Neuronal stem cell (in vitro differentiated cells): Measurements from ENCODE around the gene GLB1L3.

Experiments
- DNase-seq: peaks from one replicate; pipeline ENCODE4 v3.0.0-alpha.2; 2013; ENCODE audit warnings: low spot score
- H2AFZ ChIP-seq: one replicate; pipeline ENCODE4 v1.6.1; 2013; ENCODE audit warnings: mild to moderate bottlenecking, low read length, inconsistent platforms
- H2AK5ac ChIP-seq: 2 replicates; pipeline ENCODE4 v1.6.1; 2013; ENCODE audit warnings: low read depth, mild to moderate bottlenecking, inconsistent platforms, low read length, moderate library complexity, mixed read lengths
- H2BK120ac ChIP-seq: 2 replicates; pipeline ENCODE4 v1.6.1; 2013; ENCODE audit warnings: low read depth, mild to moderate bottlenecking, inconsistent platforms, low read length, moderate library complexity, mixed read lengths
- H2BK12ac ChIP-seq: one replicate; pipeline ENCODE4 v1.6.1; 2013; ENCODE audit warnings: low read length, inconsistent platforms
- H2BK15ac ChIP-seq: 2 replicates; pipeline ENCODE4 v1.6.1; 2013; ENCODE audit warnings: mild to moderate bottlenecking, low read length, inconsistent platforms, mixed read lengths
- H2BK5ac ChIP-seq: one replicate; pipeline ENCODE4 v1.6.1; 2013; ENCODE audit warnings: inconsistent platforms, mild to moderate bottlenecking, low read length, moderate library complexity
- H3K14ac ChIP-seq: one replicate; pipeline ENCODE4 v1.6.1; 2013; ENCODE audit warnings: low read length, inconsistent platforms
- H3K18ac ChIP-seq: 2 replicates; pipeline ENCODE4 v1.6.1; 2013; ENCODE audit warnings: low read length, inconsistent platforms
- H3K23ac ChIP-seq: 2 replicates; pipeline ENCODE4 v1.6.1; 2013; ENCODE audit warnings: low read depth, mild to moderate bottlenecking, mixed read lengths, low read length, inconsistent platforms; ENCODE audit not compliant: poor library complexity
- H3K27ac ChIP-seq: replicated peaks from 3 replicates; pipeline ENCODE4 v1.5.1; 2013; ENCODE audit warnings: low read length, inconsistent platforms
- H3K27me3 ChIP-seq, 3 experiments: 2 replicates each; pipeline ENCODE4 v1.6.1; 2013; ENCODE audit warnings: low read length in 3 of 3, mild to moderate bottlenecking in 2 of 3, inconsistent platforms in 1 of 3, low read depth in 1 of 3, mixed read lengths in 1 of 3, moderate library complexity in 1 of 3; ENCODE audit not compliant: control insufficient read depth in 3 of 3, insufficient read depth in 3 of 3
- H3K36me3 ChIP-seq, 2 donors: replicated peaks in 1 of 2; 2 replicates each; pipeline ENCODE4 v1.6.1; 2013; ENCODE audit warnings: low read length in 2 of 2; ENCODE audit not compliant: control insufficient read depth in 2 of 2, insufficient read depth in 2 of 2
- H3K4ac ChIP-seq: 2 replicates; pipeline ENCODE4 v1.6.1; 2013; ENCODE audit warnings: inconsistent platforms, mild to moderate bottlenecking, low read length, moderate library complexity
- H3K4me1 ChIP-seq, 2 donors: 1 replicate in 1 of 2; 2 replicates in 1 of 2; pipeline ENCODE4 v1.6.1; 2013; ENCODE audit warnings: low read length in 2 of 2, low read depth in 1 of 2; ENCODE audit not compliant: control insufficient read depth in 2 of 2, insufficient read depth in 1 of 2
- H3K4me2 ChIP-seq: one replicate; pipeline ENCODE4 v1.6.1; 2013; ENCODE audit warnings: mild to moderate bottlenecking, low read length, inconsistent platforms; ENCODE audit not compliant: insufficient read depth, poor library complexity, severe bottlenecking
- H3K4me3 ChIP-seq, 2 donors: 2 replicates each; pipeline ENCODE4 v1.5.1; 2013; ENCODE audit warnings: low read length in 2 of 2, mild to moderate bottlenecking in 2 of 2, inconsistent platforms in 1 of 2, moderate library complexity in 1 of 2
- H3K79me1 ChIP-seq: one replicate; pipeline ENCODE4 v1.6.1; 2013; ENCODE audit warnings: low read depth, mild to moderate bottlenecking, inconsistent platforms, low read length, moderate library complexity
- H3K9ac ChIP-seq: one replicate; pipeline ENCODE4 v1.6.1; 2013; ENCODE audit warnings: mild to moderate bottlenecking, low read depth, low read length, inconsistent platforms; ENCODE audit not compliant: poor library complexity
- H3K9me3 ChIP-seq, 2 donors: replicated peaks in 1 of 2; 2 replicates each; pipeline versions ENCODE3 to v1.6.1; 2013; ENCODE audit warnings: low read length in 2 of 2, mild to moderate bottlenecking in 2 of 2, inconsistent platforms in 1 of 2, low read depth in 1 of 2, mixed read lengths in 1 of 2, moderate library complexity in 1 of 2; ENCODE audit not compliant: control insufficient read depth in 2 of 2, insufficient read depth in 1 of 2
- H4K8ac ChIP-seq: one replicate; pipeline ENCODE4 v1.6.1; 2013; ENCODE audit warnings: low read depth, mild to moderate bottlenecking, inconsistent platforms, low read length, moderate library complexity
- H4K91ac ChIP-seq: one replicate; pipeline ENCODE4 v1.6.1; 2013; ENCODE audit warnings: low read length, low read depth, mild to moderate bottlenecking, inconsistent platforms; ENCODE audit not compliant: poor library complexity
- WGBS, 2 donors: extraction: QIAGEN DNeasy Blood & Tissue Kit; methylation state at CpG; one replicate each; pipeline ENCODE4 v1.1.7; 2013; ENCODE audit warnings: missing lambda C conversion rate in 2 of 2, mixed read lengths in 1 of 2; ENCODE audit not compliant: insufficient read length in 2 of 2, insufficient replicate concordance in 1 of 2; ENCODE audit errors: extremely low coverage in 2 of 2; 5-methylcytosine and 5-hydroxymethylcytosine counted together

GLB1L3 gene

GRCh38 chr11:134242376-134242775 is 33.8 kb upstream of the GLB1L3 start:
- Histone ChIP-seq H3K4ac (no peak overlapping the region), H3K18ac (no peak overlapping the region), H3K36me3 (peaks cover 21 to 83% of the 10 kb centered on the region in 2 donors), H3K4me2 (no peak overlapping the region), H2AFZ (no peak overlapping the region), H2AK5ac (no peak overlapping the region), H2BK5ac (no peak overlapping the region), H3K9me3 (no peaks in the 10 kb centered on the region), H3K14ac (no peak overlapping the region), H3K4me1 (no peaks in the 10 kb centered on the region), H3K79me1 (no peaks in the 10 kb centered on the region), H4K91ac (no peak overlapping the region), H3K9ac (no peak overlapping the region), H2BK15ac (no peak overlapping the region), H2BK120ac (no peak overlapping the region), H2BK12ac (no peak overlapping the region), H3K23ac (no peak overlapping the region), H3K27ac (no peak overlapping the region), H4K8ac (no peak overlapping the region), H3K27me3 (no peaks in the 10 kb centered on the region), H3K4me3 (no peak overlapping the region)
- WGBS, 2 donors: no CpG with 5 or more reads among the region's 9 CpGs
- no peak for DNase-seq

- Histone ChIP-seq H2BK15ac (no peak overlapping the region), H3K23ac (no peak overlapping the region), H3K18ac (no peak overlapping the region), H3K9ac (no peak overlapping the region), H3K4me1 (no peaks in the 10 kb centered on the region), H3K36me3 (peaks cover 29 to 97% of the 10 kb centered on the region in 2 donors), H2BK5ac (no peak overlapping the region), H2AFZ (no peak overlapping the region), H3K9me3 (no peaks in the 10 kb centered on the region), H2BK120ac (no peak overlapping the region), H2AK5ac (no peak overlapping the region), H3K14ac (no peak overlapping the region), H3K4me2 (no peak overlapping the region), H3K4ac (no peak overlapping the region), H4K8ac (no peak overlapping the region), H4K91ac (no peak overlapping the region), H3K4me3 (no peak overlapping the region), H3K79me1 (no peaks in the 10 kb centered on the region), H3K27ac (no peak overlapping the region), H2BK12ac (no peak overlapping the region), H3K27me3 (no peaks in the 10 kb centered on the region)
- no CpG with 5 or more reads among the region's 4 CpGs for WGBS, 2 donors
- no peak for DNase-seq
Observed at GRCh38 chr11:134243913-134244312, 32.3 kb upstream of the GLB1L3 start.

GRCh38 chr11:134244593-134244992 is 31.6 kb upstream of the GLB1L3 start:
- whole genome bisulfite sequencing, 2 donors: no CpG with 5 or more reads among the region's 7 CpGs
- DNase-seq: no peak
- H3K9ac ChIP-seq: no peak overlapping the region

GRCh38 chr11:134245434-134245833 is 30.7 kb upstream of the GLB1L3 start:
- Histone ChIP-seq H3K14ac (no peak overlapping the region), H4K8ac (no peak overlapping the region), H3K27ac (no peak overlapping the region), H4K91ac (no peak overlapping the region), H2BK12ac (no peak overlapping the region), H2BK5ac (no peak overlapping the region), H3K23ac (no peak overlapping the region), H3K27me3 (no peaks in the 10 kb centered on the region), H3K4me1 (no peaks in the 10 kb centered on the region), H3K9me3 (no peaks in the 10 kb centered on the region), H2AK5ac (no peak overlapping the region), H2BK120ac (no peak overlapping the region), H3K4ac (no peak overlapping the region), H2BK15ac (no peak overlapping the region), H2AFZ (no peak overlapping the region), H3K18ac (no peak overlapping the region), H3K4me3 (no peak overlapping the region), H3K36me3 (peaks cover 34 to 98% of the 10 kb centered on the region in 2 donors), H3K9ac (no peak overlapping the region), H3K4me2 (no peak overlapping the region), H3K79me1 (no peaks in the 10 kb centered on the region)
- no peak for DNase-seq
- WGBS, 2 donors: no CpG with 5 or more reads among the region's 14 CpGs

More at GRCh38 chr11:134244593-134244992, 31.6 kb upstream of the GLB1L3 start:
- H2BK5ac ChIP-seq: no peak overlapping the region
- no peak overlapping the region for H2AK5ac ChIP-seq
- no peak overlapping the region for H2BK120ac ChIP-seq
- no peaks in the 10 kb centered on the region for H3K27me3 ChIP-seq
- no peak overlapping the region for H3K14ac ChIP-seq
- no peak overlapping the region for H2BK15ac ChIP-seq
- H4K91ac ChIP-seq: no peak overlapping the region
- no peak overlapping the region for H2BK12ac ChIP-seq
- H3K4ac ChIP-seq: no peak overlapping the region
- no peak overlapping the region for H3K27ac ChIP-seq
- no peak overlapping the region for H3K23ac ChIP-seq
- H3K36me3 ChIP-seq: peaks cover 30 to 98% of the 10 kb centered on the region in 2 donors
- H3K4me3 ChIP-seq: no peak overlapping the region
- no peaks in the 10 kb centered on the region for H3K79me1 ChIP-seq
- H3K18ac ChIP-seq: no peak overlapping the region
- no peak overlapping the region for H3K4me2 ChIP-seq
- H3K9me3 ChIP-seq: no peaks in the 10 kb centered on the region
- H2AFZ ChIP-seq: no peak overlapping the region
- H4K8ac ChIP-seq: no peak overlapping the region
- no peaks in the 10 kb centered on the region for H3K4me1 ChIP-seq
